Right lobe of liver (tissue), 6 donors: Measurements from ENCODE around the gene CNIH2. TPM values are rescaled to one million over a fixed set of nuclear protein-coding genes. Genes with fewer than 3 reads are reported as not detected.

Source experiments
- ATAC-seq, 4 donors: fragments of 200-7000 bp; cut with Tn5 transposase; one replicate each; pipeline ENCODE4 v1.9.1; 2020; ENCODE audit warnings: mild to moderate bottlenecking in 4 of 4, moderate library complexity in 4 of 4
- DNase-seq, 3 donors: peaks; one replicate each; pipeline ENCODE4 v3.0.0-alpha.2; 2020
- H3K27ac ChIP-seq, 3 donors: fragments of 200-600 bp; one replicate each; pipeline ENCODE4 v1.8.0; 2022
- H3K27me3 ChIP-seq, 2 donors: fragments of 200-600 bp; one replicate each; pipeline ENCODE4 v1.8.0; 2022
- H3K36me3 ChIP-seq, 4 donors: fragments of 200-600 bp; sonication (generic) in 1 of 4; one replicate each; pipeline versions ENCODE4 v1.5.1 to v1.8.0; 2017 to 2022; ENCODE audit warnings: control low read depth in 1 of 4
- H3K4me1 ChIP-seq, 4 donors: fragments of 200-600 bp; sonication (generic) in 1 of 4; one replicate each; pipeline versions ENCODE4 v1.5.1 to v1.8.0; 2017 to 2022; ENCODE audit warnings: control low read depth in 1 of 4
- H3K4me3 ChIP-seq, 3 donors: fragments of 200-600 bp; one replicate each; pipeline ENCODE4 v1.8.0; 2022
- H3K9me3 ChIP-seq, 4 donors: fragments of 200-600 bp; sonication (generic) in 1 of 4; one replicate each; pipeline versions ENCODE4 v1.5.1 to v1.8.0; 2017 to 2022; ENCODE audit warnings: control low read depth in 1 of 4
- POLR2A ChIP-seq: fragments of 450-650 bp; IDR thresholded peaks from one replicate; pipeline ENCODE4 v1.6.1; 2017; ENCODE audit warnings: antibody characterized with exemption, mild to moderate bottlenecking
- WGBS: methylation state at CpG from one replicate; pipeline ENCODE4 v1.1.6; 2018; ENCODE audit warnings: low coverage, low lambda C conversion rate; ENCODE audit not compliant: insufficient coverage; ENCODE audit errors: missing lambda C conversion rate; 5-methylcytosine and 5-hydroxymethylcytosine counted together
- intact Hi-C, 2 donors: fragments of 100-400 bp; cut with DNase I; formaldehyde crosslinking; loops; one replicate each; pipeline versions ENCODE4 v1.11.2 to v1.14.1; 2022
- total RNA-seq, 6 experiments: library from RNA; depleted of rRNA in 2 of 6; stranded (reverse); fragments of >200 nt in 2 of 6; fragmentation: NEBNext Ultra II Directional in 3 of 6; extraction: Animal tissue kit (Norgen Biotek cat#: 25700) in 3 of 6; gene quantifications; one replicate each; pipeline versions ENCODE4 v1.1.0 to v1.2.4, GENCODE V29; 2016 to 2023
- TF ChIP-seq, protein P1 (sequence below), 4 donors: fragments of 200-600 bp in 3 of 4; fragments of 450-650 bp in 1 of 4; IDR thresholded peaks; one replicate each; pipeline versions ENCODE4 v1.5.1 to v1.8.0; 2016 to 2022; ENCODE audit warnings: antibody characterized with exemption in 4 of 4, mild to moderate bottlenecking in 2 of 4
- donor health status: DM: no; HTN: yes; CAD: no.
- donor health status: DM: no; HTN: no; CAD: no.
- donor health status: DM: no; HTN: no; CAD: no.
- donor health status: DM: no; HTN: yes; CAD: no.
- donor health status: DM: no; HTN: yes; CAD: no.

The CNIH2 gene
- total RNA-seq, 6 experiments from 2014 or later = 0.26 to 0.51 TPM; not detected in 4

DNA sequence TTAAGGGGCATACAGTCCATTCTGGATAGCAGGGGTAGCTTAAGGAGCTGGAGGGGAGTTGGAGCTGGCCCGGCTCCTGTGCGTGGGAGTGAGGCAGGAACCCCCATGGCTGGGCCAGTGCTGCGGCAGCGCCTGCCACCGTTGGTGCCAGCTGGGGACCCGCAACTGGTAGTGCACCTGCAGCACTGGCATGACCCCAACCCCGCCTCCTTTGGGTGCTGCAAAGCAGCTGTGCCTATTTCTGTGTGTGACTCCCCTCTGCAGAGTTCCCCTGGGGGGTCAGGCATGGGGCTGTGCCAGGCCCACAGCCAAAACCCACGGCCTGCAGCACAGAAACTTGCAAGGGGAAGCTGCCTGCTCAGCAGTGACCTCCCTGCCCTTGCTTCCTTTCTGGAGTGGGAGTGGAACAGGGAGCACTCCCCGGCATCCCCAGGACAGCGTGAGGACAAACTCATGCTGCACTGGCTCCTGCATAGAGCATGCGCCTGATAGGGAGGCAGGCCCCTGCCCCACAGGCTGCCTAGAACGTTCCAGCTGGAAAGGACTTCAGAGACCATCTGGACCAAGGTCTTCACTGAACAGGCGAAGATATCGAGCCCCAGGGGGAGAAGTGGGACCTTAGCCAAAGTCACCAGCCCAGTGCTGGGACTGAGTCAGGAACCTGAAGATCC, 35.7 kb upstream of the CNIH2 start:
- no peak for TF ChIP-seq POLR2A
- TF ChIP-seq, protein P1, sequence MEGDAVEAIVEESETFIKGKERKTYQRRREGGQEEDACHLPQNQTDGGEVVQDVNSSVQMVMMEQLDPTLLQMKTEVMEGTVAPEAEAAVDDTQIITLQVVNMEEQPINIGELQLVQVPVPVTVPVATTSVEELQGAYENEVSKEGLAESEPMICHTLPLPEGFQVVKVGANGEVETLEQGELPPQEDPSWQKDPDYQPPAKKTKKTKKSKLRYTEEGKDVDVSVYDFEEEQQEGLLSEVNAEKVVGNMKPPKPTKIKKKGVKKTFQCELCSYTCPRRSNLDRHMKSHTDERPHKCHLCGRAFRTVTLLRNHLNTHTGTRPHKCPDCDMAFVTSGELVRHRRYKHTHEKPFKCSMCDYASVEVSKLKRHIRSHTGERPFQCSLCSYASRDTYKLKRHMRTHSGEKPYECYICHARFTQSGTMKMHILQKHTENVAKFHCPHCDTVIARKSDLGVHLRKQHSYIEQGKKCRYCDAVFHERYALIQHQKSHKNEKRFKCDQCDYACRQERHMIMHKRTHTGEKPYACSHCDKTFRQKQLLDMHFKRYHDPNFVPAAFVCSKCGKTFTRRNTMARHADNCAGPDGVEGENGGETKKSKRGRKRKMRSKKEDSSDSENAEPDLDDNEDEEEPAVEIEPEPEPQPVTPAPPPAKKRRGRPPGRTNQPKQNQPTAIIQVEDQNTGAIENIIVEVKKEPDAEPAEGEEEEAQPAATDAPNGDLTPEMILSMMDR (IDR thresholded peaks at IDR 0.05) = no peak
- Histone ChIP-seq H3K9me3 (no peaks in the 10 kb centered on the region), H3K36me3 (peaks cover 0 to 4% (median 0%) of the 10 kb centered on the region in 4 donors), H3K27me3 (no peaks in the 10 kb centered on the region), H3K27ac (no peak overlapping the region), H3K4me1 (no peaks in the 10 kb centered on the region), H3K4me3 (no peak overlapping the region)
- WGBS = 70% methylated on average over 2 of the region's 14 CpGs
- ATAC-seq = peak in 2 of 4 donors; percentile 6 to 23
- intact Hi-C loops = no loop called here
- DNase-seq = no peak

DNA sequence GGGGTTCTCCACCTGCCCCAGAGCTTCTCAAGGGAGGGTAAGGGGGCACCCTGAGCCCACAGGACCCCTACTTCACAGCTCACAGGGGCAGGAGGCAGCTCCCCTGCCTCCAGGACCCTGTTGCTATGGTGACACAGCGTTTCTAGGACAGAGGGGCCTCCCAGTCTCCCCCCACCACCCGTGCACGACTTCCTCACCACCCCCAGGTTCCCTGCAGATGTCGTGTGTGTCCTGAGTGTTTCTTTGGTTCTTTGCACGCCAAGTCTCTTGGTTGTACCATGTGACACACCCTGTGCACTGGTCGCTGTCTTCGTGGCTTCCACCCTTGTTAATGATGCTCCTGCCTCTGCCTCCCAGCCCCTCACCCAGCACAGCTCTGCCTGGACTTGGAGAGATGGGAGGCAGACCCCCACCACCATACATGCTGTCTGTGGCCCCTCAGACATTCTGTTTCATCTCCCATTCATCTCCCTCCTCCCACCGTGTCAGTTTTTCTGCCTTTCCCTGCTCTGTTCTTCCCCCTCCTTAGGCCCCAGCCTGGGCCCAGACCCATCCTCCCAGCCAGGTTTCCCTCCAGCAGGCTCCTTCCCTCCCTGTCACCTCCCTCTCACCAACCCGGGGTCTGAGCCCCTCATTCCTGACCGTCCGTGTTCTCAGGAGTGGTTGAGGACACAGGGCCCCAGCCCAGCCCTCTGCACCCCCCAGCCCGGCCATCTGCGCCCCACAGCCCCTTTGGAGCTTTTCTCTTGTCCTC, 34.0 kb upstream of the CNIH2 start:
- no peak for DNase-seq
- H3K4me3 ChIP-seq = no peak overlapping the region
- WGBS = 85% methylated on average over 12 of the region's 13 CpGs
- TF ChIP-seq, protein P1 (IDR thresholded peaks at IDR 0.05) = no peak
- TF ChIP-seq POLR2A = no peak
- intact Hi-C loops = no loop called here
- peaks cover 0 to 4% (median 0%) of the 10 kb centered on the region in 4 donors for H3K36me3 ChIP-seq
- ATAC-seq = no peak
- no peak overlapping the region for H3K27ac ChIP-seq
- H3K4me1 ChIP-seq = no peaks in the 10 kb centered on the region
- no peaks in the 10 kb centered on the region for H3K27me3 ChIP-seq
- no peaks in the 10 kb centered on the region for H3K9me3 ChIP-seq

DNA sequence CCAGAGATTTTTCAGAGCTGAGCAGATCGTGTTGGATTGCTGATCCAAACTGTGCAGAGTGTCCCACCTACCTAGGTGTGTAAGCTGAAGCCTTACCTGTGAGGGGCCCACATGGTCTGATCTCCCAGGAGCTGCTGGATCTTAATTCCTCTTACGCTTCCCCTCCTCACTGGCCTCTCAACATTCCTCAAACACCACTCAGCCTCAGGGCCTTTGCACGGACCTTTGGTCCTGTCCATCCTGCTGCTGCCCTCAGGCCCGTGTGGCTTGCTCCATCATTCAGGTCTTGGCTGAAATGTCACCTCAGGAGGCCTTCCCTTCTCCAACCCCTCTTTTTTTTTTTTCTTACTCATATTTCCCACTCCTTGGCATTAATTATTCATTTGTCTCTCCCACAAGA, 30.7 kb upstream of the CNIH2 start:
- no peaks in the 10 kb centered on the region for H3K4me1 ChIP-seq
- no peak overlapping the region for H3K4me3 ChIP-seq
- no peak for TF ChIP-seq POLR2A
- TF ChIP-seq, protein P1 (IDR thresholded peaks at IDR 0.05) = no peak
- no peaks in the 10 kb centered on the region for H3K27me3 ChIP-seq
- no peaks in the 10 kb centered on the region for H3K9me3 ChIP-seq
- no peaks in the 10 kb centered on the region for H3K36me3 ChIP-seq
- DNase-seq (no peak), ATAC-seq (no peak)
- WGBS = 95% methylated on average over 4 of the region's 4 CpGs
- no peak overlapping the region for H3K27ac ChIP-seq
- intact Hi-C loops = no loop called here

DNA sequence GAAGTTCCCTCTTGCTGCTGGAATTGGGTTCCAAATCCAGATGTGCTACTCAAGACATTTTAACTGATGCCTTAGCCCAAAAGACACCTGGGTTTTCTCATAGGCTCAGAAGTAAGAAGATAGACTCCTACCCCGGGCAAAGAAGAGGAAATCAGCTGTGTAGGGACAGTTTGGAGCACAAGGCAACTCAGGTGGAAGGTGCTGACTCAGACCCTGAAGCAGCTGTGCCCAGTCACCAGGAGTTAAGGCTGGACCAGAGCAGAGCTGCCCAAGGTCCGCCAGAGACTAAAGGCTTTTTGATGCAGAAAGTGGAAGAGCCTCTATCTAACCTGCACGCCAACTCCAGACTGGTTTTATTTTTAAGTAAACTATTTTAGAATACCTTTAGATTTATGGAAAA, 30.2 kb upstream of the CNIH2 start:
- no peaks in the 10 kb centered on the region for H3K4me1 ChIP-seq
- WGBS = 93% methylated on average over 2 of the region's 3 CpGs
- H3K9me3 ChIP-seq = no peaks in the 10 kb centered on the region
- no peak overlapping the region for H3K4me3 ChIP-seq
- H3K36me3 ChIP-seq = no peaks in the 10 kb centered on the region
- intact Hi-C loops = no loop called here
- ATAC-seq = no peak
- no peaks in the 10 kb centered on the region for H3K27me3 ChIP-seq
- DNase-seq = no peak
- TF ChIP-seq POLR2A = no peak
- TF ChIP-seq, protein P1 (IDR thresholded peaks at IDR 0.05) = no peak
- H3K27ac ChIP-seq = no peak overlapping the region
